Measurements from ENCODE around the gene DIDO1.
"Not testable (repeated sequence)": the region's sequence is repeated elsewhere in the genome, so short reads cannot be mapped to it uniquely, and the experiment has no call there.

Gene DIDO1

GRCh38 chr20:62872862-62873261, 53.4 kb downstream of the DIDO1 start:
- Histone ChIP-seq H3K27me3 (ENCODE audit: insufficient read depth, low read length) (no peaks in the 10 kb centered on the region), H3K4me3 (ENCODE audit: low read length) (no peak overlapping the region), H3K9me3 (ENCODE audit: low read length) (no peaks in the 10 kb centered on the region), H3K36me3 (ENCODE audit: insufficient read depth, low read length) (no peaks in the 10 kb centered on the region), H3K4me1 (ENCODE audit: insufficient read depth, low read length) (no peaks in the 10 kb centered on the region), H2AFZ (ENCODE audit: low read depth, low read length) (no peak overlapping the region)

- no peaks in the 10 kb centered on the region for H3K27me3 ChIP-seq (ENCODE audit: insufficient read depth, low read length)
- no peaks in the 10 kb centered on the region for H3K9me3 ChIP-seq (ENCODE audit: low read length)
- H3K4me1 ChIP-seq (ENCODE audit: insufficient read depth, low read length) = no peaks in the 10 kb centered on the region
- H2AFZ ChIP-seq (ENCODE audit: low read depth, low read length) = no peak overlapping the region
- no peak overlapping the region for H3K4me3 ChIP-seq (ENCODE audit: low read length)
- H3K36me3 ChIP-seq (ENCODE audit: insufficient read depth, low read length) = no peaks in the 10 kb centered on the region
These were observed 54.0 kb downstream of the DIDO1 start for GRCh38 chr20:62872184-62872847.

- H3K9me3 ChIP-seq (ENCODE audit: low read length) = no peaks in the 10 kb centered on the region
- no peak overlapping the region for H2AFZ ChIP-seq (ENCODE audit: low read depth, low read length)
- H3K4me3 ChIP-seq (ENCODE audit: low read length) = no peak overlapping the region
- H3K27me3 ChIP-seq (ENCODE audit: insufficient read depth, low read length) = no peaks in the 10 kb centered on the region
- peaks cover 18% of the 10 kb centered on the region for H3K4me1 ChIP-seq (ENCODE audit: insufficient read depth, low read length)
- H3K36me3 ChIP-seq (ENCODE audit: insufficient read depth, low read length) = no peaks in the 10 kb centered on the region
These were observed 62.1 kb downstream of the DIDO1 start for GRCh38 chr20:62864207-62864606.

- Histone ChIP-seq H3K4me1 (ENCODE audit: insufficient read depth, low read length) (peaks cover 20% of the 10 kb centered on the region), H3K27me3 (ENCODE audit: insufficient read depth, low read length) (no peaks in the 10 kb centered on the region), H3K9me3 (ENCODE audit: low read length) (no peaks in the 10 kb centered on the region), H3K36me3 (ENCODE audit: insufficient read depth, low read length) (peaks cover 6% of the 10 kb centered on the region), H2AFZ (ENCODE audit: low read depth, low read length) (no peak within 1 kb of the TSS), H3K4me3 (ENCODE audit: low read length) (peak within 1 kb of the TSS; percentile 83)
These were observed 64.5 kb downstream of the DIDO1 start, which contains the start of gene TCFL5 for GRCh38 chr20:62861726-62862336. Gene TCFL5 (minus strand): TSS chr20:62861822. CDS start chr20:62861670, 152 bp downstream.

GRCh38 chr20:62860924-62861691, 65.2 kb downstream of the DIDO1 start:
- H3K9me3 ChIP-seq (ENCODE audit: low read length) = no peaks in the 10 kb centered on the region
- peak overlapping the region; percentile 83 for H3K4me3 ChIP-seq (ENCODE audit: low read length)
- H3K27me3 ChIP-seq (ENCODE audit: insufficient read depth, low read length) = no peaks in the 10 kb centered on the region
- no peak overlapping the region for H2AFZ ChIP-seq (ENCODE audit: low read depth, low read length)
- H3K4me1 ChIP-seq (ENCODE audit: insufficient read depth, low read length) = peaks cover 20% of the 10 kb centered on the region
- H3K36me3 ChIP-seq (ENCODE audit: insufficient read depth, low read length) = peaks cover 9% of the 10 kb centered on the region

GRCh38 chr20:62860391-62860923, 65.8 kb downstream of the DIDO1 start:
- Histone ChIP-seq H3K4me3 (ENCODE audit: low read length) (peak overlapping the region; percentile 83), H3K9me3 (ENCODE audit: low read length) (no peaks in the 10 kb centered on the region), H3K36me3 (ENCODE audit: insufficient read depth, low read length) (peaks cover 9% of the 10 kb centered on the region), H3K27me3 (ENCODE audit: insufficient read depth, low read length) (no peaks in the 10 kb centered on the region), H3K4me1 (ENCODE audit: insufficient read depth, low read length) (peaks cover 20% of the 10 kb centered on the region), H2AFZ (ENCODE audit: low read depth, low read length) (no peak overlapping the region)

- peaks cover 14% of the 10 kb centered on the region for H3K36me3 ChIP-seq (ENCODE audit: insufficient read depth, low read length)
- peak overlapping the region; percentile 83 for H3K4me3 ChIP-seq (ENCODE audit: low read length)
- H2AFZ ChIP-seq (ENCODE audit: low read depth, low read length) = no peak overlapping the region
- H3K4me1 ChIP-seq (ENCODE audit: insufficient read depth, low read length) = peaks cover 20% of the 10 kb centered on the region
- H3K27me3 ChIP-seq (ENCODE audit: insufficient read depth, low read length) = no peaks in the 10 kb centered on the region
- no peaks in the 10 kb centered on the region for H3K9me3 ChIP-seq (ENCODE audit: low read length)
These were observed 66.6 kb downstream of the DIDO1 start for GRCh38 chr20:62859721-62860120.

GRCh38 chr20:62858058-62858830, 68.1 kb downstream of the DIDO1 start:
- H3K4me3 ChIP-seq (ENCODE audit: low read length) = no peak overlapping the region
- H3K4me1 ChIP-seq (ENCODE audit: insufficient read depth, low read length) = peaks cover 20% of the 10 kb centered on the region
- no peaks in the 10 kb centered on the region for H3K9me3 ChIP-seq (ENCODE audit: low read length)
- H3K36me3 ChIP-seq (ENCODE audit: insufficient read depth, low read length) = peaks cover 28% of the 10 kb centered on the region
- no peaks in the 10 kb centered on the region for H3K27me3 ChIP-seq (ENCODE audit: insufficient read depth, low read length)
- H2AFZ ChIP-seq (ENCODE audit: low read depth, low read length) = no peak overlapping the region

- H3K36me3 ChIP-seq (ENCODE audit: insufficient read depth, low read length) = peaks cover 37% of the 10 kb centered on the region
- no peaks in the 10 kb centered on the region for H3K27me3 ChIP-seq (ENCODE audit: insufficient read depth, low read length)
- no peak overlapping the region for H3K4me3 ChIP-seq (ENCODE audit: low read length)
- no peaks in the 10 kb centered on the region for H3K9me3 ChIP-seq (ENCODE audit: low read length)
- H3K4me1 ChIP-seq (ENCODE audit: insufficient read depth, low read length) = peaks cover 17% of the 10 kb centered on the region
- no peak overlapping the region for H2AFZ ChIP-seq (ENCODE audit: low read depth, low read length)
These were observed 69.2 kb downstream of the DIDO1 start for GRCh38 chr20:62856931-62857619.

- H3K4me1 ChIP-seq (ENCODE audit: insufficient read depth, low read length) = peaks cover 11% of the 10 kb centered on the region
- no peak overlapping the region for H3K4me3 ChIP-seq (ENCODE audit: low read length)
- peaks cover 43% of the 10 kb centered on the region for H3K36me3 ChIP-seq (ENCODE audit: insufficient read depth, low read length)
- H2AFZ ChIP-seq (ENCODE audit: low read depth, low read length) = no peak overlapping the region
- no peaks in the 10 kb centered on the region for H3K27me3 ChIP-seq (ENCODE audit: insufficient read depth, low read length)
- no peaks in the 10 kb centered on the region for H3K9me3 ChIP-seq (ENCODE audit: low read length)
These were observed 71.2 kb downstream of the DIDO1 start for GRCh38 chr20:62855120-62855519.

GRCh38 chr20:62854121-62854520, 72.2 kb downstream of the DIDO1 start:
- Histone ChIP-seq H2AFZ (ENCODE audit: low read depth, low read length) (no peak overlapping the region), H3K36me3 (ENCODE audit: insufficient read depth, low read length) (peaks cover 48% of the 10 kb centered on the region), H3K4me1 (ENCODE audit: insufficient read depth, low read length) (peaks cover 1% of the 10 kb centered on the region), H3K9me3 (ENCODE audit: low read length) (no peaks in the 10 kb centered on the region), H3K4me3 (ENCODE audit: low read length) (no peak overlapping the region), H3K27me3 (ENCODE audit: insufficient read depth, low read length) (no peaks in the 10 kb centered on the region)

GRCh38 chr20:62853304-62853703, 73.0 kb downstream of the DIDO1 start:
- H3K36me3 ChIP-seq (ENCODE audit: insufficient read depth, low read length) = peaks cover 51% of the 10 kb centered on the region
- not testable (repeated sequence) for H3K27me3 ChIP-seq (ENCODE audit: insufficient read depth, low read length); H3K4me3 ChIP-seq (ENCODE audit: low read length); H2AFZ ChIP-seq (ENCODE audit: low read depth, low read length); H3K4me1 ChIP-seq (ENCODE audit: insufficient read depth, low read length); H3K9me3 ChIP-seq (ENCODE audit: low read length)

Data from neuron (in vitro differentiated cells).